ENCODE results near the gene SYF2.

DNA sequence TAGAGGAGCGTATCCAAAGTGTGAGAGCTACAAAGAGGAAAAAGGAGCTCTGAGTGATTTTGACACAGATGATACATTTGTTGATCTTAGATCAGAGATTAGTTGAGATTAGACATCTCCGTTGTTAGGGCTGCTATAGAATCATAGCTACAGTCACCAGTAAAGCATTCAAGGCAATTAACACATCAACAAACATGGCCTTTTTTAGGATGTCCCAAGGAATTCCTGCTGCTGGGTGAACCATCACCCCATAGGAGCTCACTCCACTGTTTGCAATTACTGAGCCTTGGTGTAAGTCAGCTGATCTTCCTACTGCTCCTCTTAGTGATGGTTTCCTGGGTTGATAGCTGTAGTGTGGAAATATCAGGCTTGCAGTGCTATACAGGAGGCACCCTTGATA is 21.6 kb upstream of the SYF2 start:
- TF ChIP-seq, protein P1, sequence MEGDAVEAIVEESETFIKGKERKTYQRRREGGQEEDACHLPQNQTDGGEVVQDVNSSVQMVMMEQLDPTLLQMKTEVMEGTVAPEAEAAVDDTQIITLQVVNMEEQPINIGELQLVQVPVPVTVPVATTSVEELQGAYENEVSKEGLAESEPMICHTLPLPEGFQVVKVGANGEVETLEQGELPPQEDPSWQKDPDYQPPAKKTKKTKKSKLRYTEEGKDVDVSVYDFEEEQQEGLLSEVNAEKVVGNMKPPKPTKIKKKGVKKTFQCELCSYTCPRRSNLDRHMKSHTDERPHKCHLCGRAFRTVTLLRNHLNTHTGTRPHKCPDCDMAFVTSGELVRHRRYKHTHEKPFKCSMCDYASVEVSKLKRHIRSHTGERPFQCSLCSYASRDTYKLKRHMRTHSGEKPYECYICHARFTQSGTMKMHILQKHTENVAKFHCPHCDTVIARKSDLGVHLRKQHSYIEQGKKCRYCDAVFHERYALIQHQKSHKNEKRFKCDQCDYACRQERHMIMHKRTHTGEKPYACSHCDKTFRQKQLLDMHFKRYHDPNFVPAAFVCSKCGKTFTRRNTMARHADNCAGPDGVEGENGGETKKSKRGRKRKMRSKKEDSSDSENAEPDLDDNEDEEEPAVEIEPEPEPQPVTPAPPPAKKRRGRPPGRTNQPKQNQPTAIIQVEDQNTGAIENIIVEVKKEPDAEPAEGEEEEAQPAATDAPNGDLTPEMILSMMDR (conservative IDR thresholded peaks at IDR 0.05 in 1 of 2, IDR thresholded peaks at IDR 0.05 in 1 of 2; ENCODE audit: low read depth in 1 of 2, low read length in 2 of 2) = no peak
- TF ChIP-seq EZH2 (IDR thresholded peaks at IDR 0.05; ENCODE audit: low read length, missing control alignments) = no peak
